ENCODE data around the gene SND1.

GRCh38 chr7:128110641-128111364 is 458.8 kb downstream of the SND1 start:
- TF ChIP-seq CTCF (conservative IDR thresholded peaks at IDR 0.05 in 1 of 2, IDR thresholded peaks at IDR 0.05 in 1 of 2; ENCODE audit: extremely low read depth in 1 of 2, insufficient read depth in 1 of 2, low read depth in 1 of 2, low read length in 2 of 2): no peak
- no peak for TF ChIP-seq EZH2 (IDR thresholded peaks at IDR 0.05; ENCODE audit: borderline replicate concordance, low read length)

Data from mammary epithelial cell (primary cell).